ENCODE results near the gene SLC38A3. TPM values are rescaled to one million over a fixed set of nuclear protein-coding genes. Genes with fewer than 3 reads are reported as not detected.

SLC38A3 gene
- total RNA-seq: not detected

DNA sequence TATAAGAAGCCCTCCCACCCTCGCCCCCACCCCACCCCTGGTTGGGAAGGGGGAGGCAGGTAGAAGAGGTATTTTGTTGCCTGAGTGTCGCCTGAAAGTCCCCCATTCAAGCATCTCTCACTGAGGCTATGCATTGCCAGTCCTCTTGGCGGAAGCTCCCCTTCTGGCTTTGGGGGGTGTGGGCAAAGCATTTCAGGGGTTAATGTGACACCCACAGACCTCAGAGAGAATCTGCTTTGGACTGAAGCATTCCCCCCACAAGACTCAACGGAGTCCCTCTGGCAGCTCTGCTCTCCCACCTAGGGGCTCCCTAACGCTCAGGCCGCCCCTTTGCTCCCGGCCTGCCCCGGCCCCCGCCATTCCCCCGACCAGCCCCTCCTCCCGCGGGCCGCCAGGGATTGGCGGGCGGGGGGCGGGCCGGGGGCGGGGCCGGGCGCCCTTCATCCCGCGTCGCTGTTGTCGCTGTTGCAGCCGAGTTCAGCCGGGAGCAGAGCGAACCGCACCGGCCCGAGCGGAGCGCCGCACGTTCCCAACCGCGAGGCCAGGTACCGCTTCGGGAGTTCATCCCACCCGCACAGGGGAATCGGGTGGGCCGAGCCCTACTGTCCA lies at the start of gene SLC38A3:
Gene SLC38A3, plus strand, starts transcription at position 468 of the 609 bp plus-strand sequence. CDS start 8,929 bp downstream, outside the sequence.
- Mint-ChIP-seq H3K27ac (no peak within 1 kb of the TSS), H3K4me3 (peak within 1 kb of the TSS; percentile 16), H3K27me3 (peaks cover 44% of the 10 kb centered on the region), H3K9me3 (no peaks in the 10 kb centered on the region), H3K36me3 (no peaks in the 10 kb centered on the region), H3K4me1 (ENCODE audit: low read depth) (peaks cover 2% of the 10 kb centered on the region)
- CTCF ChIA-PET: interaction anchor here (0.6 to 10.8 kb wide), 3 partner anchors 12 to 21 kb away, joined by 3 to 79 read pairs (median 25); partner anchors contain the start of gene GNAT1
- peak; percentile 33 for DNase-seq
- POLR2A ChIA-PET: no interaction called here
- intact Hi-C loops (cut with micrococcal nuclease): no loop called here

DNA sequence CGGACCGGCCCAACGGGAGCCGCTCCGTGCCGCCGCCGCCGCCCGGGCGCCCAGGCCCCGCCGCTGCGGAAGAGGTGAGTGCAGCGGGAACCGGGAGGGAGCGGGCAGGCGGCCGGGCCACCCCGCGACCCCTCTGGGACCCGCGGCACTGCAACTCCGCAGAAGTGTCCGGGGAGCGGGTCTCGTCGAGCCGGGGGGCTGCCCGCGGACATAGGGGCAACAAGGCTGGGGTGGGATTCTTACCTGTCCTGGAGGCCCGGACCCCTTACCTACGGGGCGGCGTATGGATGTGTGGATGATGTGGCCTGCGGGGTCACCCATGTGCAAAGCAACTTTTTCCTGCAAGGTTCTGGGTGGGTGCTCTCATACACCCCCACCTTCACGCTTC lies 49.6 kb upstream of the SLC38A3 start:
- intact Hi-C loops (cut with micrococcal nuclease): loop anchor here (2.0 kb wide), 1 partner anchor 67 kb away; the partner anchor contains the start of gene RBM5

DNA sequence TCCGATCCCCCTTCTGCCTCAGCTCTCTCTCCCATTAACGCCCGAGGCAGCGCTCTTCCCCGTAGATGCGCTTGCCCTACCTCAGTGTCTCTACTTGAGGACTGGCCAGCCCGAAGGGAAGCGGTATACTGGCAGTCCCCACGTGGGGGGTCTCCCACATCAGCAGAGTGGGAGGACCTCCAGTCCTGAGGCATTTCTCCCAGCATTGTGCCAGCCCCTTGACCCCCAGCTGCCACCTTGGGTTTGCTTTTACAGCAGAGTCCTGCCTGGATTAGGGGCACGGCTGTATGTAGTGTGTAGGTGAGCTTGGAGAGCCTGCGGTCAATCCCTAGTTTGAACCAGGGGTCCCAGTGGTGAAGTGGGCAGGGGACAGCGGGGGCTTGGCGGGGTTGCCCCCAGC lies 49.2 kb upstream of the SLC38A3 start:
- intact Hi-C loops (cut with micrococcal nuclease): loop anchor here (2.0 kb wide), 1 partner anchor 67 kb away; the partner anchor contains the start of gene RBM5
- POLR2A ChIA-PET: no interaction called here
- CTCF ChIA-PET: interaction anchor here (0.9 to 2.0 kb wide), 2 partner anchors 37 to 71 kb away, joined by 5 read pairs; no protein-coding TSS in a partner anchor
- H3K4me3 Mint-ChIP-seq: peak overlapping the region; percentile 65
- peaks cover 8% of the 10 kb centered on the region for H3K4me1 Mint-ChIP-seq (ENCODE audit: low read depth)
- H3K27me3 Mint-ChIP-seq: peaks cover 32% of the 10 kb centered on the region
- no peaks in the 10 kb centered on the region for H3K9me3 Mint-ChIP-seq
- no peak for DNase-seq
- H3K36me3 Mint-ChIP-seq: no peaks in the 10 kb centered on the region
- no peak overlapping the region for H3K27ac Mint-ChIP-seq

More for the DNA sequence above, 49.6 kb upstream of the SLC38A3 start:
- Mint-ChIP-seq H3K36me3 (no peaks in the 10 kb centered on the region), H3K4me3 (peak overlapping the region; percentile 65), H3K27ac (no peak overlapping the region), H3K9me3 (no peaks in the 10 kb centered on the region), H3K4me1 (ENCODE audit: low read depth) (peaks cover 8% of the 10 kb centered on the region), H3K27me3 (peaks cover 32% of the 10 kb centered on the region)
- DNase-seq: no peak
- POLR2A ChIA-PET: no interaction called here
- CTCF ChIA-PET: no interaction called here

DNA sequence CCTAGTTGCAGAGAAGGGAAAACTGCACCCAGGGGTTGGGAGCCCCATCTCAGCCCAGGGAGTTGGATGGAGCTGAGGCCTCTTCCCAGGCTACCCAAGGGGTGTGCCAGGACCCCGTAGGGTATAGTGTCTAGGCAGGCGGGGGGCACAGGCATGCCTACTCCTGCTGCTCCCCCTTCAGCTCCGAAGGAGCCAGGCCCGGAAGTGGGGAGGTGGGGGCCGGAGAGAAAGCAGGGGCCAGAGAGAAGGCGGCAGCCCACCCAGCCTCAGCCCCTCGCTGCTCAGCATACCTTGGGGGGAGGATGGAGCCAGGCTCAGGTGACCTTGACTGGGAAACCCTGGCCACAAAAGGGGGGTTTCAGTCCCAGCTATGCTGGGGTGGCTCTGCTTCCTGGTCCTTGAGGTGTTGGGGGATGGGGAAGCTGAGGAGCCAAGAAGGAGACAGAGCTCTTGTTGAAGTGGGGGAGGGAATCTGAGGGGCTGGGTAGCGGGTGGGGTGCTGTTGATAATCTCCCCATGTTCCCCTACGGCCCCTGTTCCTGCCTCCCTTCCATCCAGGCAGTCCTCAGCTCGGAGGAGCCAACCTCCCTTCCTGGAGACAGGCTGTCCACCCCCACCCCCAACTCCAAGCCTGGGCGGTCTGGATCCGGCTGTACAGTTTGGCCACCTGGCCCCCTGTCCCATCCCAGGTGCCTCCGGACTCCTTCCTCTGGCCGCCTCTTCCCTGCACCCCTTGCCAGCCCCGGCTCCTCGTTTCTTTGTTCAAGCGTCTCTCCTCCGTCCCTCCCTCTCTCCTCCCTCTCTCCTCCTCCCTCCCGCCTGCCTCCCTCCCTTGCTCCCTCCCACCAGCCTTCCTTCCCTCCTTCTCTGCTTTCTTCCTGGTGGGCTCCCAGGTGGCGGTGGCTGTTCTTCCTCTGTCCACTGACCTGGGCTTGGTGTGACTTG lies 48.2 kb upstream of the SLC38A3 start:
- peaks cover 8% of the 10 kb centered on the region for H3K4me1 Mint-ChIP-seq (ENCODE audit: low read depth)
- no peak for DNase-seq
- peaks cover 32% of the 10 kb centered on the region for H3K27me3 Mint-ChIP-seq
- POLR2A ChIA-PET: no interaction called here
- no peak overlapping the region for H3K4me3 Mint-ChIP-seq
- no peaks in the 10 kb centered on the region for H3K36me3 Mint-ChIP-seq
- CTCF ChIA-PET: interaction anchor here (0.8 to 2.0 kb wide), 3 partner anchors 36 to 90 kb away, joined by 3 to 5 read pairs (median 5); no protein-coding TSS in a partner anchor
- no peak overlapping the region for H3K27ac Mint-ChIP-seq
- intact Hi-C loops (cut with micrococcal nuclease): no loop called here
- H3K9me3 Mint-ChIP-seq: no peaks in the 10 kb centered on the region

DNA sequence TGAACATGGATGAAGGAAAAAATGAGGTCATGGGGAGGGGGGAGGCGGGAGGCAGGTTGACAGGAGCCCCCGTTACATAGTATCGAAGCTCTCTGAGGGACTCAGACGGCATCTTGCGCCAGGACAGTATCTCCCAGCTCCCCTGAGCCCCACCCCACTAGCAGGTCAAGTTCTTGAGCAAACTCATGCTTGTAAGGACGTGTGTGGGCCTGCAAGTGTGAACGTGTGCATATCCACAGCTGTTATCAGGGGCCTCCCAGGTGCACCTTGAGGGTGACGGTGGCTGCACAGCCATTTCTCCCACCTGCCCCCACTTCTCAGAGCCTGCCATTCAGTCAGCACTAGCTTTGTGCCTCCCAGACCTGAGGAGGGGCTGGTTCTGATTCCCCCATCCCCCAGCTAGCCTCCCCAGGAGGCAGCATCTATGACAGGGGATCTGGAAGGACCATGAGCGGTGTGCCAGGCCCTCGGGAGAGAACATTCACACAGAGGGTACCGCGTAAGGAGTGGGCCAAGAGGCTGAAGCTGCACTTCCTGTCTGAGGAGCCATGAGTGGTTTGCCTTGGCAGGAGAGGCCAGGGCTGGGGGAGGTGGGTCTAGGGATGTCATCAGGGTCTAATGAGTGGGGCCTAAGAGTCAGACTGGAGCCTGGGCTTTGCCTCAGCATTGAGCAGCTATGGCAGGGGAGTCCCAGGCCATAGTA lies 47.1 kb upstream of the SLC38A3 start:
- ChIA-PET CTCF (interaction anchor here (2.0 kb wide), 1 partner anchor 35 kb away, joined by 5 read pairs; no protein-coding TSS in a partner anchor), POLR2A (no interaction called here)
- Mint-ChIP-seq H3K4me3 (no peak overlapping the region), H3K27ac (no peak overlapping the region), H3K9me3 (no peaks in the 10 kb centered on the region), H3K36me3 (no peaks in the 10 kb centered on the region), H3K27me3 (peaks cover 32% of the 10 kb centered on the region), H3K4me1 (ENCODE audit: low read depth) (peaks cover 8% of the 10 kb centered on the region)
- intact Hi-C loops (cut with micrococcal nuclease): no loop called here
- DNase-seq: no peak

DNA sequence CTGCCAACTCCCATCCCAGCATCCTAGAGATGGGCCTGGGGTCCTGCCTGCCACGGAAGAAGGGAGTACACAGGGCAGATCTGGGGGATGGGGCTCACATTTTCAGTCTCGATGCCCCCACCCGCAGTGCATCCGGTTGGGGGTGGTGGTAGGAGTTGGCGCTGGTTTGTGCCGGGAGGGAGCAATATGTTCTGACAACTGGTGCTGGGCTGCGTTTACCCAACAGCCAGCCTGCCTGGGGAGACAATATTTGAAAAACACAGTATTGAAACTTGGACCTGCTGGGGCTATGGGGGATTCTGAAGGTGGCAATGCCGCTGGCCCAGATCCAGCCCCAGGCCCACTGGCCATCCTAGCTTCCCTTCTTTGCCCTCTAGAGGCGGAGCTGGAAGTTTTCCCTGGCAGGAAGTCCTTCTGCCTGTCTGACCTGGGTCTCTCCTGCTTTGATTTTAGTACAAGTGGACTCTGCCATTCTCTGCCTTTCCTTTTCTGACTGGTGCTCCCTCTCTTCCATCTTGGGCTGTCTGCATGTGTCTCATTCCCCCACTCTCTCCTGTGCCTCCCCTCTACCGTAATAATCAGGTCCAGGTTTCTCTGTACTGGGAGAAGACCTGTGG lies 46.4 kb upstream of the SLC38A3 start:
- ChIA-PET POLR2A (no interaction called here), CTCF (no interaction called here)
- no peak for DNase-seq
- Mint-ChIP-seq H3K36me3 (no peaks in the 10 kb centered on the region), H3K27me3 (peaks cover 25% of the 10 kb centered on the region), H3K9me3 (no peaks in the 10 kb centered on the region), H3K4me3 (no peak overlapping the region), H3K4me1 (ENCODE audit: low read depth) (peaks cover 8% of the 10 kb centered on the region), H3K27ac (no peak overlapping the region)
- intact Hi-C loops (cut with micrococcal nuclease): no loop called here

DNA sequence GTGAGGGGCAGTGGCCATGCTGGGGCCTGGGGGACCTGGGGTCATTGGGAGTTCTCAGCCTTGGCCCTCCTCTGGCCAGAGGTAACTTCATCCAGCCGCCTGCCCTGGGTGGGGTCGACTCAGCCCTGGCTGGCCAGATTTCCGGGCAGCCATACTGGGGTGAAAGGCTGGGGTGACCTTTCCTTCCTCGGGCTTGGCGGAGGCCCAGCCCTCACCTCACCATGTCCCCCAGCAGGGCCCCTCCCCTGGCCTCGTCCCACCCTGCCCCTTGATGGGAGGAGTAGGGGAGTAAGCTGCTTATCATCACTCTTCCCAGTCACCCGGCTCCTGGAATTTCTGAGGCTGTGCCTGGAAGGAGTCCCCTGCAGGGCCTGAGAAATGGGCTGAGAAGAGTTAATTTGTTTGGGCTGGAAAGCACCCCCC lies 44.5 kb upstream of the SLC38A3 start:
- Mint-ChIP-seq H3K4me1 (ENCODE audit: low read depth) (peaks cover 5% of the 10 kb centered on the region), H3K27me3 (peaks cover 18% of the 10 kb centered on the region), H3K9me3 (no peaks in the 10 kb centered on the region), H3K36me3 (no peaks in the 10 kb centered on the region), H3K4me3 (no peak overlapping the region), H3K27ac (no peak overlapping the region)
- POLR2A ChIA-PET: no interaction called here
- CTCF ChIA-PET: no interaction called here
- DNase-seq: no peak
- intact Hi-C loops (cut with micrococcal nuclease): no loop called here

DNA sequence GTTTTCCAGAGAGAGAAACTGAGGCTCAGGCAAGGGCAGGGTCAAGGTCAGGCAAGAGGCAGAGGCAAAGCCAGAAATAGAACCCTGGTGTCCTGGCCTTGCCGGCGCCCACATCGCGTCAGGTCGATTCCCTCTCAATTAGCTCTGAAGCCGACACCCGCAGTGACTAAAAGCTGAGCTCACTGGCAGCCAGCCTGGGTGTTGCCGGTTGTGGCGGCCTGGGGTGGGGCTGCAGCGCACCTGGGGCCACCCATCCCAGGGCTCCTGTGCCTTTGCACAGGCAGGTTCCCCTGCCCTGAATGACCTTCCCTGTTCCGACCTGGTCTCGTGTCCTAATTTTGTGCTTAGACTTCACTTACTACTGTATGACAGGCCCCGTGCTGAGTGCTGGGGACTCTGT lies 43.8 kb upstream of the SLC38A3 start:
- CTCF ChIA-PET: no interaction called here
- no peaks in the 10 kb centered on the region for H3K36me3 Mint-ChIP-seq
- POLR2A ChIA-PET: no interaction called here
- no peak overlapping the region for H3K27ac Mint-ChIP-seq
- no peak overlapping the region for H3K4me3 Mint-ChIP-seq
- H3K27me3 Mint-ChIP-seq: peaks cover 10% of the 10 kb centered on the region
- H3K4me1 Mint-ChIP-seq (ENCODE audit: low read depth): no peaks in the 10 kb centered on the region
- intact Hi-C loops (cut with micrococcal nuclease): no loop called here
- DNase-seq: no peak
- no peaks in the 10 kb centered on the region for H3K9me3 Mint-ChIP-seq

DNA sequence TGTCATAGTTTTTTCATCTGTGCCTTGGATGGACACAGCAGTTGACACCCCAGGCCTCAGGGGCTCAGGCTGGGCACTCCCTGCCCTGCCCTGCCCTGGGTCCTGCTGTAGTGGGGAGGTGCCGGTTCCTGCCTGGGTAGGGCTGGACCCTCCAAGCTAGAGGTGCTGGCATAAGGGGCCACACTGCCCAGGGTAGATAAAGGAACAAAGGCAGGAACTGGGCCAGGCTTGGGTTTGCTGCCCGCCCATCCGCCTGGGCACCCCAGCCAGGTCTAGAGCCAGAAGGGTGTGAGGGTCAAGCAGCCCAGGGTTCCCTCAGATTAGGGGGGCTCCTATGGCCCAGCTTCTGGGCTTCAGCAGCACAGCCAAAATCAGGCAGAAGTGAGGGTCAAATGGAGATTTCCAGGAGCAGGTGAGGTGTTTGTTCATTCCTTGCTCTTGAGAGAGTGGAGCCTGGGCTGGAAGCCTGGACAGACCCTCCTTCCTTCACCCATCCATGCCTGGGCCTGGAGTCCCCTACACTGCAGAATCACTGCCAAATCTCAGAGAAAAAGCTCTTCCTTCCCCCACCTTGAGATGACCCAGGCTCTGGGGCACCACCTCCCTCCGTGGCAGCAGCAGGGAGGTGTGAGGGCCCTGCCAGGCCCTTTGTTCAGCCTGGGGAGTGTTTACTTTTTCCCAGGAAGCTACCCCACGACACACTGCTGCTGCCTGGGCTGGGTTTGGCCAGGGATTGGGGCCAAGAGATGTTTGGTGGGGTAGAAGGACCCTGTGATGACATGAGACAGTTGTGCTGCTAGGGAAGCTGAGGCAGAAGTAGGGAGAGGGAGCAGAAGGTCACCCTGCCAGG lies 42.8 kb upstream of the SLC38A3 start:
- Mint-ChIP-seq H3K27ac (no peak overlapping the region), H3K27me3 (peaks cover 5% of the 10 kb centered on the region), H3K4me3 (no peak overlapping the region), H3K36me3 (no peaks in the 10 kb centered on the region), H3K4me1 (ENCODE audit: low read depth) (no peaks in the 10 kb centered on the region), H3K9me3 (no peaks in the 10 kb centered on the region)
- DNase-seq: no peak
- POLR2A ChIA-PET: no interaction called here
- CTCF ChIA-PET: no interaction called here
- intact Hi-C loops (cut with micrococcal nuclease): no loop called here

DNA sequence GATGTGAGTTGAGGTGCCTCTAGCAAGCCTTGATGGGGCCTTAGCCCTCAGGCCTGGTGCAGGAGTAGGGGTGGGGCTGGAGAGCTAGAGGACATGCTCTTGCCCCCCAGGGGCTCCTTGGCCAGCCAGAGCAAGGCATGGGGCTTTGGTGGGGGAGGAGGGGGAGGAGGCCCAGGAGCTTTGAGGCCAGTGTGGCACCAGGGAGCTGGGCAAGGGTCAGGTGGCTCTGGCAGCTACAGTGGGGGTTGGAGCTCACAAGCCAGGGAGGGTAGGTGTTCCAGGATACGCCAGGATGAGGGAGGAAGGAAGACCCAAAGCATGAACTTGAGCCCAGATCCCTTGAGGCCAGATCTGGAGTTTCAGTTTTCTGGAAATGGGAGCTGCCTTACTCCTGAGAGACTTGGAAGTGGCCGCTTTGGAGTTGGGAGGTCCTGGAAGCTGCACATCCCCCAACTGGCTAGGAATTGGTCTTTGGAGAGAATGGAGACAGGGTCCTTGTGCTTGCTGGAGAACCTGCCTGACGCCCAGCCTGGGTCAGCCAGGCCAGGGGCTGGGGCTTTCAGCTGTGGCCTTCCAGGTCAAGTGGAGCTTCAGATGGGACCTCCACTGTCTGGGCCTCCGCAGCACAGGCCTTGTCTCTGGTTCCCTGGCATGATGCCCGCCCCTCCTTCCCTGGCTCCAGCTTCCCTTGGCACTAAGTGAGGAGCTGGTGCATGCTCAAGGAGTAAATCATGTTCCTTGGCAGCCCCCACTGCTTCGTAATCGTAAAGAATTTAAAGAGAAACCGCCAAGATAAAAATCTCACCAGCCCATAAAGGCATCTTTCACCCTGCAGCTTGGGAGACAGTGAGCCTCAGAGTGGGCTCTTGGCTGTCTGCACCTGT lies 41.3 kb upstream of the SLC38A3 start:
- intact Hi-C loops (cut with micrococcal nuclease): no loop called here
- DNase-seq: no peak
- peaks cover 2% of the 10 kb centered on the region for H3K27me3 Mint-ChIP-seq
- CTCF ChIA-PET: interaction anchor here (1.0 kb wide), 1 partner anchor 43 kb away, joined by 3 read pairs; no protein-coding TSS in a partner anchor
- H3K9me3 Mint-ChIP-seq: no peaks in the 10 kb centered on the region
- H3K36me3 Mint-ChIP-seq: no peaks in the 10 kb centered on the region
- POLR2A ChIA-PET: no interaction called here
- no peak overlapping the region for H3K4me3 Mint-ChIP-seq
- H3K27ac Mint-ChIP-seq: no peak overlapping the region
- no peaks in the 10 kb centered on the region for H3K4me1 Mint-ChIP-seq (ENCODE audit: low read depth)
